DOHH2 (cell line): ENCODE measurements around the gene USP46.

Experiments used
- H3F3A ChIP-seq: fragments of 200-600 bp; sonication (generic), shearing (Covaris generic); 2 replicates; pipeline ENCODE4 v1.6.0; 2016; ENCODE audit warnings: antibody characterized with exemption, mild to moderate bottlenecking; ENCODE audit not compliant: control insufficient read depth, insufficient read depth
- H3K27ac ChIP-seq: fragments of 200-600 bp; sonication (generic); 2 replicates; pipeline ENCODE4 v1.5.1; 2014; ENCODE audit warnings: low read depth, mild to moderate bottlenecking, low read length, moderate library complexity
- H3K27me3 ChIP-seq: fragments of 200-600 bp; sonication (generic); 2 replicates; pipeline ENCODE4 v1.6.1; 2014; ENCODE audit warnings: mild to moderate bottlenecking, low read length, mixed read lengths; ENCODE audit not compliant: control insufficient read depth
- H3K36me3 ChIP-seq: fragments of 200-600 bp; sonication (generic); 2 replicates; pipeline ENCODE4 v1.6.1; 2014; ENCODE audit warnings: mild to moderate bottlenecking, low read length, moderate library complexity, mixed read lengths; ENCODE audit not compliant: control insufficient read depth
- H3K4me1 ChIP-seq: fragments of 200-600 bp; sonication (generic); 2 replicates; pipeline ENCODE4 v1.6.1; 2014; ENCODE audit warnings: mild to moderate bottlenecking, low read length, mixed read lengths; ENCODE audit not compliant: control insufficient read depth
- H3K4me2 ChIP-seq: fragments of 200-600 bp; sonication (generic); 2 replicates; pipeline ENCODE4 v1.6.0; 2014; ENCODE audit warnings: mild to moderate bottlenecking, low read length, moderate library complexity
- H3K4me3 ChIP-seq: fragments of 200-600 bp; sonication (generic); 2 replicates; pipeline ENCODE4 v1.5.1; 2014; ENCODE audit warnings: mild to moderate bottlenecking, low read length, mixed read lengths
- H3K79me2 ChIP-seq: fragments of 200-600 bp; sonication (generic); 2 replicates; pipeline ENCODE4 v1.6.1; 2014; ENCODE audit warnings: mild to moderate bottlenecking, low read length, mixed read lengths; ENCODE audit not compliant: control insufficient read depth
- H3K9me2 ChIP-seq: fragments of 200-600 bp; sonication (generic); replicated peaks from 2 replicates; pipeline ENCODE4 v1.6.1; 2014; ENCODE audit warnings: mild to moderate bottlenecking, low read length, mixed read lengths; ENCODE audit not compliant: control insufficient read depth
- H3K9me3 ChIP-seq: fragments of 200-600 bp; sonication (generic); 2 replicates; pipeline ENCODE4 v1.6.1; 2014; ENCODE audit warnings: antibody characterized with exemption, low read length, mixed read lengths; ENCODE audit not compliant: control insufficient read depth, insufficient read depth
- H4K20me1 ChIP-seq: fragments of 200-600 bp; sonication (generic); 2 replicates; pipeline ENCODE4 v1.6.0; 2014; ENCODE audit warnings: low read depth, mild to moderate bottlenecking, antibody characterized with exemption, low read length, moderate library complexity; ENCODE audit not compliant: control insufficient read depth, insufficient read depth
- EZH2phosphoT487 ChIP-seq: fragments of 200-600 bp; sonication (generic); IDR thresholded peaks from 2 replicates; pipeline ENCODE4 v1.6.1; 2017; ENCODE audit warnings: borderline replicate concordance, mild to moderate bottlenecking, antibody characterized with exemption, low read length, moderate library complexity, mixed read lengths
- TF ChIP-seq, protein P1 (sequence below): fragments of 200-600 bp; sonication (generic); IDR thresholded peaks from one replicate; pipeline ENCODE4 v1.5.1; 2014; ENCODE audit warnings: antibody characterized with exemption, mild to moderate bottlenecking, low read depth, low read length; ENCODE audit not compliant: poor library complexity, severe bottlenecking

The USP46 gene

DNA sequence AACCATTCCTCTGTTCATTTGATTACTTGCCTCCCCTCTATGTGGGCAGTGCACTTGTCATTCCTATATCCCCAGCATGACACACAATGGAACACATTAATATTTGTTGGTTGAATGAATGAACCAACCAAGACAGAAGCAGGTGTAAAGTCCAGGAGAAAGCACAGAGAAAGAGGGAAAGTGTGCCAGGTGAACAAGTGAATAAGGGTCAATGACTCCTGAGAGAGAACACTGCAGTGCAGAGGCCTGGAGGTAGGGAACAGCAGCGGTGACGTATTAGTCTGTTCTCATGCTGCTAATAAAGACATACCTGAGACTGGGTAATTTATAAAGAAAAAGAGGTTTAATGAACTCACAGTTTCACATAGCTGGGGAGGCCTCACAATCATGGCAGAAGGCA lies 53.1 kb downstream of the USP46 start:
- no peaks in the 10 kb centered on the region for H3K4me1 ChIP-seq
- H3K27ac ChIP-seq = no peak overlapping the region
- H3K4me3 ChIP-seq = no peak overlapping the region
- peaks cover 52% of the 10 kb centered on the region for H3K36me3 ChIP-seq
- no peak overlapping the region for H3K4me2 ChIP-seq
- H4K20me1 ChIP-seq = no peaks in the 10 kb centered on the region
- H3K9me2 ChIP-seq = no peaks in the 10 kb centered on the region
- H3F3A ChIP-seq = no peaks in the 10 kb centered on the region
- no peak for TF ChIP-seq EZH2phosphoT487
- TF ChIP-seq, protein P1, sequence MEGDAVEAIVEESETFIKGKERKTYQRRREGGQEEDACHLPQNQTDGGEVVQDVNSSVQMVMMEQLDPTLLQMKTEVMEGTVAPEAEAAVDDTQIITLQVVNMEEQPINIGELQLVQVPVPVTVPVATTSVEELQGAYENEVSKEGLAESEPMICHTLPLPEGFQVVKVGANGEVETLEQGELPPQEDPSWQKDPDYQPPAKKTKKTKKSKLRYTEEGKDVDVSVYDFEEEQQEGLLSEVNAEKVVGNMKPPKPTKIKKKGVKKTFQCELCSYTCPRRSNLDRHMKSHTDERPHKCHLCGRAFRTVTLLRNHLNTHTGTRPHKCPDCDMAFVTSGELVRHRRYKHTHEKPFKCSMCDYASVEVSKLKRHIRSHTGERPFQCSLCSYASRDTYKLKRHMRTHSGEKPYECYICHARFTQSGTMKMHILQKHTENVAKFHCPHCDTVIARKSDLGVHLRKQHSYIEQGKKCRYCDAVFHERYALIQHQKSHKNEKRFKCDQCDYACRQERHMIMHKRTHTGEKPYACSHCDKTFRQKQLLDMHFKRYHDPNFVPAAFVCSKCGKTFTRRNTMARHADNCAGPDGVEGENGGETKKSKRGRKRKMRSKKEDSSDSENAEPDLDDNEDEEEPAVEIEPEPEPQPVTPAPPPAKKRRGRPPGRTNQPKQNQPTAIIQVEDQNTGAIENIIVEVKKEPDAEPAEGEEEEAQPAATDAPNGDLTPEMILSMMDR = no peak
- no peaks in the 10 kb centered on the region for H3K27me3 ChIP-seq
- H3K79me2 ChIP-seq = no peaks in the 10 kb centered on the region
- H3K9me3 ChIP-seq = no peaks in the 10 kb centered on the region

DNA sequence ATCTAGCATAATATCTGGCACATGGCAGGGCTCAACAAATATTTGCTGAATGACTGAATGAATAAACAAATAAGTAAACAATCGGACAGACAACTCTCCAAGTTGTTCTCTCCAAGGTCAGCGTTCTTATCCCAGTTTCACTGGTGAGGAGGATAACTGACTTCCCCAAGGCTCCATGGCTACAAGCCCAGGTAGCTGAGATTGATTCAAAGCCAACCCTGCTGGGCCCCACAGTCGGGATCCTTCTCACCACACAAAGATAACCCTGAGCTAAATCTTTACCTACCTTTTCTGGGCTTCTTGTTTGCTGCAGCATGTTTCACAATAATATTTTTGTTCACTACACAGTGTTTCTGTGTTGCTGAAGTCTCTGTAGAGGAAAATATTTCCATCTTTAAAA lies 54.9 kb downstream of the USP46 start:
- peaks cover 52% of the 10 kb centered on the region for H3K36me3 ChIP-seq
- no peaks in the 10 kb centered on the region for H3K4me1 ChIP-seq
- no peak overlapping the region for H3K4me2 ChIP-seq
- no peak overlapping the region for H3K27ac ChIP-seq
- H3K27me3 ChIP-seq = no peaks in the 10 kb centered on the region
- TF ChIP-seq, protein P1 = no peak
- no peak for TF ChIP-seq EZH2phosphoT487
- no peaks in the 10 kb centered on the region for H3K79me2 ChIP-seq
- no peaks in the 10 kb centered on the region for H3F3A ChIP-seq
- no peaks in the 10 kb centered on the region for H3K9me2 ChIP-seq
- no peaks in the 10 kb centered on the region for H4K20me1 ChIP-seq
- no peak overlapping the region for H3K4me3 ChIP-seq
- no peaks in the 10 kb centered on the region for H3K9me3 ChIP-seq

DNA sequence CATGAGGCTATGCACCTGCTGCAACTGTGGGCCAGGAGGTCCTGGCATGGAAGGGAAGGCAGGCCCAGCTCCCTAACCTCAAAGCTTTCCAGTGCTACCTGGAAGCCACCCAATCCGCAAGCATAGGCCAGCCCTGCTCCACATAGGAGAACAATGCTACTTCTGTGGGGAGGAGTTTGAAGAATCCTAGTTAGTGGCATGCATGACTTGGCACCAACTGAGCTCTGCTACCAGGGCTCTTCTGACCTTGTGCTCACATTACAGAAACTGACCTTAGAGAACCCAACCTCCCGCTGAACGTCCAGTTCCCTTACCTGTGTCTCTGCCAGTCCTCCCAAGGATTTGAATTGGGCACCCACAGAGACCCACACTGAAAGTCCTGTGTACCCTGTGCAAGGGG lies 58.8 kb downstream of the USP46 start:
- Histone ChIP-seq H3K27ac (no peak overlapping the region), H3K4me1 (no peaks in the 10 kb centered on the region), H3K4me3 (no peak overlapping the region), H3K9me2 (no peaks in the 10 kb centered on the region), H4K20me1 (no peaks in the 10 kb centered on the region), H3K27me3 (no peaks in the 10 kb centered on the region), H3K36me3 (peaks cover 45% of the 10 kb centered on the region), H3F3A (no peaks in the 10 kb centered on the region), H3K9me3 (no peaks in the 10 kb centered on the region), H3K79me2 (no peaks in the 10 kb centered on the region), H3K4me2 (no peak overlapping the region)
- TF ChIP-seq, protein P1 = no peak
- no peak for TF ChIP-seq EZH2phosphoT487

DNA sequence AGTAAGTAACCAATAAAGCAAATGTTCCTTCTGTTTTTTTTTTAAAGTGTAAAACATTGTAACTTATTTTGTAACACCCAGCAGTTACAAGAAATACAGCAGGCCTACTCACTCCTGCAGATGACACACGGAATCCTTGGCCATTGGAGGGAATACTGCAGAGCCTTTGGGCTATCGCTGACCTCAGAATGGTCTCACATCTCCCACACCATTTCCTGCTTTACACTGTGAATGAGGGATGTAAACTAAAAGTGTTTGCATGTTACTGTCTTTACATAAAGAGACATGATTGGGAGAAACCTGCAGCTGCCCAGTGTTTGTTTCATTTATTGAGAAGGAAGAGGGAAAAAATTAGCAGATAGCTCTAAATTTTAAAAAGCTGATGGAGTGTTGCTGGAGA lies 64.1 kb downstream of the USP46 start:
- H3K9me3 ChIP-seq = no peaks in the 10 kb centered on the region
- TF ChIP-seq, protein P1 = no peak
- no peak for TF ChIP-seq EZH2phosphoT487
- no peak overlapping the region for H3K4me3 ChIP-seq
- no peaks in the 10 kb centered on the region for H3K9me2 ChIP-seq
- H3F3A ChIP-seq = no peaks in the 10 kb centered on the region
- no peaks in the 10 kb centered on the region for H4K20me1 ChIP-seq
- peaks cover 33% of the 10 kb centered on the region for H3K36me3 ChIP-seq
- H3K4me2 ChIP-seq = no peak overlapping the region
- H3K4me1 ChIP-seq = no peaks in the 10 kb centered on the region
- no peak overlapping the region for H3K27ac ChIP-seq
- H3K27me3 ChIP-seq = no peaks in the 10 kb centered on the region
- H3K79me2 ChIP-seq = no peaks in the 10 kb centered on the region
